Upper lobe of left lung (tissue), 4 donors: Measurements from ENCODE around the gene SLBP.

Source experiments
- EP300 ChIP-seq, 4 donors: sonication (generic); formaldehyde crosslinking; IDR thresholded peaks; one replicate each; pipeline ENCODE4 v1.5.1; 2017; ENCODE audit warnings: antibody characterized with exemption in 4 of 4, control low read depth in 2 of 4
- POLR2A ChIP-seq, 4 donors: fragments of 450-650 bp; IDR thresholded peaks; one replicate each; pipeline ENCODE4 v1.5.1; 2016 to 2017; ENCODE audit warnings: antibody characterized with exemption in 4 of 4, mild to moderate bottlenecking in 2 of 4
- TF ChIP-seq, protein P1 (sequence below), 6 experiments: fragments of 450-650 bp in 4 of 6; fragments of 200-600 bp in 2 of 6; sonication (generic) in 2 of 6; IDR thresholded peaks; one replicate each; pipeline ENCODE4 v1.5.1; 2016 to 2019; ENCODE audit warnings: antibody characterized with exemption in 6 of 6

DNA sequence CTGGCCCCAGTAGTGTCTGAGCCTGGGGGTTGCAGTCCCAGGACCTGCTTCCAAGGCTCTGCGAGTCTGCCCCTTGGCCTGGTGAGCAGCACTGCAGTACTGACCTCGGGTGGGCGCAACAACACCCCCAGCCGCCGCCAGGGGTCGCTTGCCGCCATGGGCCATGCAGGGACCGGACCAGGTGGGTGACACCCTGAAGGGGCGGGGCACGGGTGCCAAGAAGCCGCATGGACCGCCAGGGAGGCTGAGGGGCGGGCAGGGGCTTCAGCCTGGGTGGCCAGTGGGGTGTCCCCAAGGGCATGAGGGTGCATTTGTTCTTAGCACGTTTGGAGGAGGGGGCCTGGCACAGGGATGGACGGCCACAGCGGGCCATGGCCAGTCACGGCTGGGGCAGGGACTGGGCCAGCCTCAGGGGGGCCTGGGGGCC is 34.2 kb upstream of the SLBP start:
- TF ChIP-seq, protein P1, sequence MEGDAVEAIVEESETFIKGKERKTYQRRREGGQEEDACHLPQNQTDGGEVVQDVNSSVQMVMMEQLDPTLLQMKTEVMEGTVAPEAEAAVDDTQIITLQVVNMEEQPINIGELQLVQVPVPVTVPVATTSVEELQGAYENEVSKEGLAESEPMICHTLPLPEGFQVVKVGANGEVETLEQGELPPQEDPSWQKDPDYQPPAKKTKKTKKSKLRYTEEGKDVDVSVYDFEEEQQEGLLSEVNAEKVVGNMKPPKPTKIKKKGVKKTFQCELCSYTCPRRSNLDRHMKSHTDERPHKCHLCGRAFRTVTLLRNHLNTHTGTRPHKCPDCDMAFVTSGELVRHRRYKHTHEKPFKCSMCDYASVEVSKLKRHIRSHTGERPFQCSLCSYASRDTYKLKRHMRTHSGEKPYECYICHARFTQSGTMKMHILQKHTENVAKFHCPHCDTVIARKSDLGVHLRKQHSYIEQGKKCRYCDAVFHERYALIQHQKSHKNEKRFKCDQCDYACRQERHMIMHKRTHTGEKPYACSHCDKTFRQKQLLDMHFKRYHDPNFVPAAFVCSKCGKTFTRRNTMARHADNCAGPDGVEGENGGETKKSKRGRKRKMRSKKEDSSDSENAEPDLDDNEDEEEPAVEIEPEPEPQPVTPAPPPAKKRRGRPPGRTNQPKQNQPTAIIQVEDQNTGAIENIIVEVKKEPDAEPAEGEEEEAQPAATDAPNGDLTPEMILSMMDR (IDR thresholded peaks at IDR 0.05): peak; percentile 69 to 93 (median 80)
- TF ChIP-seq POLR2A (IDR thresholded peaks at IDR 0.05) (no peak), EP300 (IDR thresholded peaks at IDR 0.05) (no peak)
